ENCODE measurements around the gene WDR82.

The WDR82 gene

DNA sequence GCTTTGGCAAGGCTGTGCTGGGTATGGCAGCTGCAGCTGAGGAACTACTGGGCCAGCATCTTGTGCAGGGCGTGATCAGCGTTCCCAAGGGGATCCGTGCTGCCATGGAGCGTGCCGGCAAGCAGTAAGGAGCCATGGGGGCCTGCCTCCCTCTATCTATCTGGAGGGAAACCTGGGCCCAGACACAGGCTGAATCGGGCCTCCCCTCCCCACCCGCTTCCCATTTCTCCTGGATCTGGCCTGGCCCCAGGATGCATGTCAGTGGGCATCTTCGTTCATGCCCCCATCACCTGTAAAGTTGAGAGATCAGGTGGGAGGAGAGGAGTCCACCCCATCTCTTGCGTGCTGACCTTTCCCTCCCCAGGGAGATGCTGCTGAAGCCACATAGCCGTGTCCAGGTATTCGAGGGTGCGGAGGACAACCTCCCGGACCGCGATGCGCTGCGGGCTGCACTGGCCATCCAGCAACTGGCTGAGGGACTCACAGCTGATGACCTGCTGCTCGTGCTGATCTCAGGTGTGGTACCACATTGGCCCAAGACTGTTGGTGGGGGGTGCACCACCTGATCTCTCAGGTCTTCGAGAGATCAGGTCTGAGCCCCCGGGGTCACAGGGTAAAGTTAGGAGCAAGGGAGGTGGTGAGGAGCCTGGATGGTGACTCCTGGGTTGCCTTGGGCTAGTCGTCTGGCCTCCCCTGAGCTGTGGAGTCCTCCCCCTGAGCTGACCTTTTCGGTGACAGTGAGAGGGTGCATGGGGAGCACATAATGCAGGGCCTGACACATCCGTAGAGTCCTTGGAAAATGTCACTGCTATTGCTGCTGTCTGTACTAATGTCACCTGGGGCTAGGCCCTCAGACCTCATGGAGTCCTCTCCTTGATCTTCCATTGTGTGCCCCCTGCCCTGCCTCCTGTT lies 12.4 kb upstream of the WDR82 start:
- Histone ChIP-seq H3K4me1 (ENCODE audit: control insufficient read depth, insufficient read depth, low read depth, low read length) (peaks cover 24% of the 10 kb centered on the region), H3K23ac (ENCODE audit: low read length in 2 of 2) (no peak overlapping the region), H4K8ac (ENCODE audit: low read length) (no peak overlapping the region), H4K91ac (ENCODE audit: low read length) (no peak overlapping the region), H2AK5ac (ENCODE audit: low read length, severe bottlenecking) (no peak overlapping the region), H2AFZ (ENCODE audit: low read depth, low read length) (no peak overlapping the region), H3K9me3 (ENCODE audit: control insufficient read depth, low read length) (no peaks in the 10 kb centered on the region), H3K9ac (ENCODE audit: low read length) (no peak overlapping the region), H2BK15ac (ENCODE audit: low read depth, poor library complexity, severe bottlenecking) (no peak overlapping the region), H3K4ac (ENCODE audit: low read depth in 1 of 2, low read length in 2 of 2) (no peak overlapping the region), H3K4me2 (ENCODE audit: low read length, poor library complexity, severe bottlenecking) (no peak overlapping the region), H3K18ac (ENCODE audit: low read depth in 1 of 2, low read length in 2 of 2) (no peak overlapping the region), H3K27ac (ENCODE audit: low read length, poor library complexity, severe bottlenecking) (no peak overlapping the region), H3K4me3 (ENCODE audit: insufficient read depth in 1 of 2, low read depth in 1 of 2, low read length in 2 of 2) (no peak overlapping the region), H2BK12ac (ENCODE audit: low read length in 2 of 2) (no peak overlapping the region), H2BK5ac (ENCODE audit: low read depth, low read length, poor library complexity, severe bottlenecking) (no peak overlapping the region), H2BK120ac (ENCODE audit: low read depth, low read length) (no peak overlapping the region), H3K79me1 (replicated peaks; ENCODE audit: low read length, poor library complexity, severe bottlenecking) (peaks cover 33% of the 10 kb centered on the region), H3K14ac (ENCODE audit: low read length in 2 of 2) (no peak overlapping the region), H3K27me3 (ENCODE audit: control insufficient read depth in 1 of 2, insufficient read depth in 1 of 2, low read length in 2 of 2) (no peaks in the 10 kb centered on the region), H3K36me3 (ENCODE audit: control insufficient read depth in 1 of 2, insufficient read depth in 2 of 2, low read depth in 1 of 2, low read length in 2 of 2) (peaks cover 30 to 54% of the 10 kb centered on the region in 2 experiments)
- 91% methylated on average over 23 of the region's 23 CpGs for WGBS
- no peak for DNase-seq

GRCh38 chr3:52289747-52290595 lies 11.5 kb upstream of the WDR82 start:
- H3K27ac ChIP-seq (ENCODE audit: low read length, poor library complexity, severe bottlenecking): no peak overlapping the region
- no peak overlapping the region for H3K14ac ChIP-seq (ENCODE audit: low read length in 2 of 2)
- no peak overlapping the region for H2BK15ac ChIP-seq (ENCODE audit: low read depth, poor library complexity, severe bottlenecking)
- H2BK12ac ChIP-seq (ENCODE audit: low read length in 2 of 2): no peak overlapping the region
- H3K9ac ChIP-seq (ENCODE audit: low read length): no peak overlapping the region
- no peak overlapping the region for H2AK5ac ChIP-seq (ENCODE audit: low read length, severe bottlenecking)
- H3K23ac ChIP-seq (ENCODE audit: low read length in 2 of 2): no peak overlapping the region
- peaks cover 24% of the 10 kb centered on the region for H3K4me1 ChIP-seq (ENCODE audit: control insufficient read depth, insufficient read depth, low read depth, low read length)
- no peak overlapping the region for H4K91ac ChIP-seq (ENCODE audit: low read length)
- WGBS: 92% methylated on average over 15 of the region's 15 CpGs
- no peaks in the 10 kb centered on the region for H3K27me3 ChIP-seq (ENCODE audit: control insufficient read depth in 1 of 2, insufficient read depth in 1 of 2, low read length in 2 of 2)
- H3K18ac ChIP-seq (ENCODE audit: low read depth in 1 of 2, low read length in 2 of 2): no peak overlapping the region
- no peak for DNase-seq
- H3K9me3 ChIP-seq (ENCODE audit: control insufficient read depth, low read length): no peaks in the 10 kb centered on the region
- H2AFZ ChIP-seq (ENCODE audit: low read depth, low read length): no peak overlapping the region
- H4K8ac ChIP-seq (ENCODE audit: low read length): no peak overlapping the region
- H2BK120ac ChIP-seq (ENCODE audit: low read depth, low read length): no peak overlapping the region
- H3K4me3 ChIP-seq (ENCODE audit: insufficient read depth in 1 of 2, low read depth in 1 of 2, low read length in 2 of 2): no peak overlapping the region
- H3K4me2 ChIP-seq (ENCODE audit: low read length, poor library complexity, severe bottlenecking): peak overlapping the region; percentile 20
- H2BK5ac ChIP-seq (ENCODE audit: low read depth, low read length, poor library complexity, severe bottlenecking): no peak overlapping the region
- H3K79me1 ChIP-seq (replicated peaks; ENCODE audit: low read length, poor library complexity, severe bottlenecking): peaks cover 33% of the 10 kb centered on the region
- H3K36me3 ChIP-seq (ENCODE audit: control insufficient read depth in 1 of 2, insufficient read depth in 2 of 2, low read depth in 1 of 2, low read length in 2 of 2): peaks cover 30 to 46% of the 10 kb centered on the region in 2 experiments
- H3K4ac ChIP-seq (ENCODE audit: low read depth in 1 of 2, low read length in 2 of 2): no peak overlapping the region

DNA sequence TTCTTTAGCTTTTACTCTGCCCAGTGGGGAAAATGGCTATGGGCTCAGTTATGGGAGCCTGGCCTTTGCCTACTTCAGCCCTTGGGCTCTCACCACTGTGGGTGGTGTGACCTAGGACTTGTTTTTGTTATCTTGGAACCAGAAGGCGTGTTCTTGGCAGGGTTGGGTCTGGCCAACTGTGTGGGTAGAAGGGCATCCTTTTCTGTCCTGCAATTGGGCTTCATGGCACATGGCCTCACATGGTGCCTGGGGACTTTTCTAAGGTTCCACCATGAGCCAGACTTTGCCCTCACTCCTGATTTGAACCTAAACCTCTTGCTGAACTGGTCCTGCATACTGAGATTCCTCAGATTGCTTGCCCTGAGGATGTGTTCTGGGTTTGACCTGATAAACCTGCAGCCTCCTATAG lies 10.9 kb upstream of the WDR82 start:
- Histone ChIP-seq H4K91ac (ENCODE audit: low read length) (no peak overlapping the region), H3K4ac (ENCODE audit: low read depth in 1 of 2, low read length in 2 of 2) (no peak overlapping the region), H2BK120ac (ENCODE audit: low read depth, low read length) (no peak overlapping the region), H3K9ac (ENCODE audit: low read length) (no peak overlapping the region), H3K36me3 (ENCODE audit: control insufficient read depth in 1 of 2, insufficient read depth in 2 of 2, low read depth in 1 of 2, low read length in 2 of 2) (peaks cover 30 to 41% of the 10 kb centered on the region in 2 experiments), H2BK15ac (ENCODE audit: low read depth, poor library complexity, severe bottlenecking) (no peak overlapping the region), H3K9me3 (ENCODE audit: control insufficient read depth, low read length) (no peaks in the 10 kb centered on the region), H3K4me3 (ENCODE audit: insufficient read depth in 1 of 2, low read depth in 1 of 2, low read length in 2 of 2) (no peak overlapping the region), H3K79me1 (replicated peaks; ENCODE audit: low read length, poor library complexity, severe bottlenecking) (peaks cover 33% of the 10 kb centered on the region), H3K18ac (ENCODE audit: low read depth in 1 of 2, low read length in 2 of 2) (no peak overlapping the region), H4K8ac (ENCODE audit: low read length) (no peak overlapping the region), H3K23ac (ENCODE audit: low read length in 2 of 2) (no peak overlapping the region), H3K27ac (ENCODE audit: low read length, poor library complexity, severe bottlenecking) (no peak overlapping the region), H2BK12ac (ENCODE audit: low read length in 2 of 2) (no peak overlapping the region), H3K4me1 (ENCODE audit: control insufficient read depth, insufficient read depth, low read depth, low read length) (peaks cover 27% of the 10 kb centered on the region), H2BK5ac (ENCODE audit: low read depth, low read length, poor library complexity, severe bottlenecking) (no peak overlapping the region), H3K27me3 (ENCODE audit: control insufficient read depth in 1 of 2, insufficient read depth in 1 of 2, low read length in 2 of 2) (no peaks in the 10 kb centered on the region), H3K4me2 (ENCODE audit: low read length, poor library complexity, severe bottlenecking) (no peak overlapping the region), H2AK5ac (ENCODE audit: low read length, severe bottlenecking) (peak overlapping the region; percentile 47), H2AFZ (ENCODE audit: low read depth, low read length) (no peak overlapping the region), H3K14ac (ENCODE audit: low read length in 2 of 2) (no peak overlapping the region)
- no peak for DNase-seq
- 88% methylated on average over 1 of the region's 1 CpG for WGBS

GRCh38 chr3:52288674-52289073 lies 10.2 kb upstream of the WDR82 start:
- no peak overlapping the region for H2BK15ac ChIP-seq (ENCODE audit: low read depth, poor library complexity, severe bottlenecking)
- DNase-seq: no peak
- H3K79me1 ChIP-seq (replicated peaks; ENCODE audit: low read length, poor library complexity, severe bottlenecking): peaks cover 32% of the 10 kb centered on the region
- H3K14ac ChIP-seq (ENCODE audit: low read length in 2 of 2): no peak overlapping the region
- no peak overlapping the region for H3K18ac ChIP-seq (ENCODE audit: low read depth in 1 of 2, low read length in 2 of 2)
- peak overlapping the region; percentile 90 for H2AK5ac ChIP-seq (ENCODE audit: low read length, severe bottlenecking)
- no peaks in the 10 kb centered on the region for H3K27me3 ChIP-seq (ENCODE audit: control insufficient read depth in 1 of 2, insufficient read depth in 1 of 2, low read length in 2 of 2)
- no peak overlapping the region for H2AFZ ChIP-seq (ENCODE audit: low read depth, low read length)
- H3K9ac ChIP-seq (ENCODE audit: low read length): peak overlapping the region; percentile 99
- H3K4ac ChIP-seq (ENCODE audit: low read depth in 1 of 2, low read length in 2 of 2): no peak overlapping the region
- peak overlapping the region in 1 of 2 experiments; percentile 94 for H3K4me3 ChIP-seq (ENCODE audit: insufficient read depth in 1 of 2, low read depth in 1 of 2, low read length in 2 of 2)
- H3K36me3 ChIP-seq (ENCODE audit: control insufficient read depth in 1 of 2, insufficient read depth in 2 of 2, low read depth in 1 of 2, low read length in 2 of 2): peaks cover 29 to 35% of the 10 kb centered on the region in 2 experiments
- no peak overlapping the region for H2BK5ac ChIP-seq (ENCODE audit: low read depth, low read length, poor library complexity, severe bottlenecking)
- no peaks in the 10 kb centered on the region for H3K9me3 ChIP-seq (ENCODE audit: control insufficient read depth, low read length)
- no peak overlapping the region for H3K23ac ChIP-seq (ENCODE audit: low read length in 2 of 2)
- H3K27ac ChIP-seq (ENCODE audit: low read length, poor library complexity, severe bottlenecking): no peak overlapping the region
- H4K91ac ChIP-seq (ENCODE audit: low read length): no peak overlapping the region
- 96% methylated on average over 6 of the region's 6 CpGs for WGBS
- peaks cover 32% of the 10 kb centered on the region for H3K4me1 ChIP-seq (ENCODE audit: control insufficient read depth, insufficient read depth, low read depth, low read length)
- peak overlapping the region; percentile 71 for H4K8ac ChIP-seq (ENCODE audit: low read length)
- H2BK12ac ChIP-seq (ENCODE audit: low read length in 2 of 2): no peak overlapping the region
- H2BK120ac ChIP-seq (ENCODE audit: low read depth, low read length): no peak overlapping the region
- H3K4me2 ChIP-seq (ENCODE audit: low read length, poor library complexity, severe bottlenecking): peak overlapping the region; percentile 52

Measured in mesenchymal stem cell (in vitro differentiated cells and primary cell).